H1 (cell line): Measurements from ENCODE around the gene ISG15. TPM values are rescaled to one million over a fixed set of nuclear protein-coding genes. Genes with fewer than 3 reads are reported as not detected.

Source experiments
- CTCF ChIA-PET: fragments of 300-600 bp; sonication (Branson Sonifier 250); formaldehyde crosslinking; loops from one replicate; lab custom pipeline; 2021; ENCODE audit not compliant: partially characterized antibody; lab: Charles Lee
- POLR2A ChIA-PET: fragments of 300-600 bp; sonication (Branson Sonifier 250); formaldehyde crosslinking; loops from one replicate; lab custom pipeline; 2021; ENCODE audit warnings: inconsistent platforms; ENCODE audit not compliant: partially characterized antibody; lab: Charles Lee
- DNase-seq, 2 experiments: peaks; one replicate each; pipeline versions ENCODE4 v3.0.0 to v3.0.0-alpha.2; 2010 to 2022; ENCODE audit warnings: low spot score in 2 of 2, low read depth in 1 of 2, mixed read lengths in 1 of 2
- FAIRE-seq: peaks from 2 replicates; lab custom pipeline; 2011; peaks lifted over from hg19 to GRCh38; lab: Jason Lieb, UNC
- H2AFZ ChIP-seq: 2 replicates; pipeline ENCODE4 v1.8.1; 2012; ENCODE audit warnings: low read length, inconsistent platforms
- H2AK5ac ChIP-seq: 2 replicates; pipeline ENCODE4 v1.6.1; 2013; ENCODE audit warnings: low read depth, low read length
- H2BK120ac ChIP-seq: replicated peaks from 2 replicates; pipeline ENCODE3; 2013; ENCODE audit warnings: low read depth, low read length, inconsistent platforms
- H2BK12ac ChIP-seq: 2 replicates; pipeline ENCODE4 v1.6.1; 2013; ENCODE audit warnings: low read depth, low read length
- H2BK15ac ChIP-seq: 2 replicates; pipeline ENCODE4 v1.6.1; 2013; ENCODE audit warnings: low read length
- H2BK20ac ChIP-seq: 2 replicates; pipeline ENCODE4 v1.6.1; 2013; ENCODE audit warnings: low read length
- H2BK5ac ChIP-seq: 2 replicates; pipeline ENCODE4 v1.6.1; 2013; ENCODE audit warnings: low read depth, low read length
- H3K14ac ChIP-seq: 2 replicates; pipeline ENCODE4 v1.6.1; 2013; ENCODE audit warnings: inconsistent platforms; ENCODE audit not compliant: insufficient read length
- H3K18ac ChIP-seq: 2 replicates; pipeline ENCODE4 v1.6.1; 2013; ENCODE audit warnings: low read length; ENCODE audit errors: extremely low read depth
- H3K23ac ChIP-seq: 2 replicates; pipeline ENCODE4 v1.6.1; 2013; ENCODE audit warnings: inconsistent platforms; ENCODE audit not compliant: insufficient read length
- H3K23me2 ChIP-seq: 2 replicates; pipeline ENCODE4 v1.6.1; 2013; ENCODE audit warnings: low read depth, low read length
- H3K27ac ChIP-seq: 2 replicates; pipeline ENCODE4 v1.6.1; 2011; ENCODE audit warnings: low read depth, low read length, inconsistent platforms
- H3K27me3 ChIP-seq, 4 experiments: replicated peaks in 1 of 4; 1 replicate in 1 of 4; 2 replicates in 3 of 4; pipeline versions ENCODE4 v1.6.1 to v1.8.1; 2011 to 2013; ENCODE audit warnings: low read length in 3 of 4, mild to moderate bottlenecking in 3 of 4, inconsistent platforms in 2 of 4, mixed read lengths in 2 of 4, moderate library complexity in 1 of 4; ENCODE audit not compliant: control insufficient read depth in 3 of 4, insufficient read depth in 3 of 4; ENCODE audit errors: extremely low read depth in 1 of 4
- H3K36me3 ChIP-seq, 4 experiments: 2 replicates each; pipeline versions ENCODE4 v1.6.1 to v1.8.1; 2011 to 2013; ENCODE audit warnings: mild to moderate bottlenecking in 4 of 4, low read length in 3 of 4, moderate library complexity in 2 of 4, control low read depth in 1 of 4, inconsistent platforms in 1 of 4; ENCODE audit not compliant: insufficient read depth in 4 of 4, control insufficient read depth in 2 of 4
- H3K4ac ChIP-seq: replicated peaks from 2 replicates; pipeline ENCODE3; 2013; ENCODE audit warnings: low read length, low read depth, mixed read lengths, inconsistent platforms; ENCODE audit not compliant: insufficient read length
- H3K4me1 ChIP-seq, 4 experiments: replicated peaks in 1 of 4; 1 replicate in 1 of 4; 2 replicates in 3 of 4; pipeline versions ENCODE4 v1.6.1 to v1.8.1; 2011 to 2013; ENCODE audit warnings: low read length in 3 of 4, inconsistent platforms in 2 of 4, mixed read lengths in 1 of 4; ENCODE audit not compliant: insufficient read depth in 4 of 4, control insufficient read depth in 3 of 4
- H3K4me2 ChIP-seq, 2 experiments: 2 replicates each; pipeline versions ENCODE4 v1.6.1 to v1.8.1; 2011 to 2013; ENCODE audit warnings: low read depth in 2 of 2, low read length in 2 of 2, control low read depth in 1 of 2, inconsistent platforms in 1 of 2, mild to moderate bottlenecking in 1 of 2; ENCODE audit not compliant: insufficient read depth in 1 of 2
- H3K4me3 ChIP-seq, 4 experiments: fragments of 200-600, 300-600 bp in 1 of 4; sonication (generic), shearing (Covaris generic), sonication (Bioruptor Twin) in 1 of 4; 2 replicates each; pipeline versions ENCODE4 v1.5.1 to v1.8.1; 2011 to 2016; ENCODE audit warnings: low read length in 4 of 4, low read depth in 3 of 4, control low read depth in 2 of 4, inconsistent platforms in 2 of 4, mild to moderate bottlenecking in 2 of 4, mixed read lengths in 1 of 4, moderate library complexity in 1 of 4; ENCODE audit not compliant: insufficient read depth in 2 of 4; ENCODE audit errors: extremely low read depth in 1 of 4
- H3K56ac ChIP-seq: replicated peaks from 2 replicates; pipeline ENCODE3; 2013; ENCODE audit warnings: low read depth, mild to moderate bottlenecking, mixed read lengths, low read length, inconsistent platforms; ENCODE audit not compliant: insufficient read length
- H3K79me1 ChIP-seq: 2 replicates; pipeline ENCODE4 v1.6.1; 2013; ENCODE audit warnings: low read depth, low read length, control low read depth
- H3K79me2 ChIP-seq, 2 experiments: 2 replicates each; pipeline versions ENCODE4 v1.6.1 to v1.8.1; 2012 to 2013; ENCODE audit warnings: low read length in 2 of 2, mild to moderate bottlenecking in 2 of 2, inconsistent platforms in 1 of 2; ENCODE audit not compliant: insufficient read depth in 2 of 2, control insufficient read depth in 1 of 2
- H3K9ac ChIP-seq, 4 experiments: replicated peaks in 1 of 4; 1 replicate in 1 of 4; 2 replicates in 3 of 4; pipeline versions ENCODE4 v1.6.1 to v1.8.1; 2011 to 2013; ENCODE audit warnings: low read depth in 3 of 4, low read length in 3 of 4, control low read depth in 2 of 4, mild to moderate bottlenecking in 2 of 4, moderate library complexity in 2 of 4, inconsistent platforms in 1 of 4; ENCODE audit errors: extremely low read depth in 1 of 4
- H3K9me3 ChIP-seq, 2 experiments: 2 replicates each; pipeline versions ENCODE4 v1.6.1 to v1.8.1; 2012 to 2013; ENCODE audit warnings: mild to moderate bottlenecking in 2 of 2, moderate library complexity in 2 of 2, control low read depth in 1 of 2, inconsistent platforms in 1 of 2, low read depth in 1 of 2, low read length in 1 of 2, mixed read lengths in 1 of 2; ENCODE audit not compliant: insufficient read depth in 2 of 2
- H4K20me1 ChIP-seq, 2 experiments: replicated peaks in 1 of 2; 2 replicates each; pipeline versions ENCODE3 to v1.8.1; 2011 to 2013; ENCODE audit warnings: inconsistent platforms in 2 of 2, low read length in 2 of 2, mild to moderate bottlenecking in 1 of 2; ENCODE audit not compliant: insufficient read depth in 2 of 2, control insufficient read depth in 1 of 2
- H4K5ac ChIP-seq: 2 replicates; pipeline ENCODE4 v1.6.1; 2013; ENCODE audit warnings: low read length, low read depth, mixed read lengths, inconsistent platforms; ENCODE audit not compliant: insufficient read length
- H4K8ac ChIP-seq: 2 replicates; pipeline ENCODE4 v1.8.0; 2013; ENCODE audit warnings: mild to moderate bottlenecking, moderate library complexity, low read length, inconsistent platforms; ENCODE audit not compliant: insufficient read depth; ENCODE audit errors: extremely low read depth
- H4K91ac ChIP-seq: replicated peaks from 2 replicates; pipeline ENCODE3; 2013; ENCODE audit warnings: low read length, mixed read lengths, inconsistent platforms; ENCODE audit not compliant: insufficient read length
- JUND ChIP-seq: IDR thresholded peaks from 2 replicates; pipeline ENCODE4 v1.6.1; 2011; ENCODE audit warnings: mild to moderate bottlenecking, improper control_type of control experiment, low read length
- TCF12 ChIP-seq: IDR thresholded peaks from 2 replicates; pipeline ENCODE4 v1.6.1; 2011; ENCODE audit warnings: low read depth, mild to moderate bottlenecking, low read length
- WGBS, 2 experiments: shearing (Covaris generic) in 1 of 2; methylation state at CpG; one replicate each; pipeline versions ENCODE4 v1.1.6 to v1.1.7; 2013 to 2015; ENCODE audit warnings: low lambda C conversion rate in 2 of 2, mixed read lengths in 2 of 2, inconsistent platforms in 1 of 2, low coverage in 1 of 2, missing lambda C conversion rate in 1 of 2; ENCODE audit not compliant: insufficient replicate concordance in 2 of 2, insufficient coverage in 1 of 2, insufficient read length in 1 of 2; ENCODE audit errors: extremely low coverage in 1 of 2, missing lambda C conversion rate in 1 of 2; 5-methylcytosine and 5-hydroxymethylcytosine counted together
- polyA plus RNA-seq, 7 experiments: library from polyadenylated mRNA; depleted of rRNA in 3 of 7; stranded (reverse) in 5 of 7; unstranded in 2 of 7; fragments of >200 nt in 5 of 7; fragments of 200-250 nt in 2 of 7; gene quantifications; 1 replicate in 5 of 7; 2 replicates in 1 of 7; 4 replicates in 1 of 7; pipeline versions ENCODE4 v1.2.1 to v1.2.3, GENCODE V29; 2011 to 2013; ENCODE audit warnings: missing spikeins in 2 of 7, mixed read lengths in 2 of 7
- total RNA-seq: library from RNA; stranded (reverse); fragmentation: NEBNext Ultra II Directional; extraction: Animal tissue kit (Norgen Biotek cat#: 25700); gene quantifications from 2 replicates; pipeline ENCODE4 v1.2.1, GENCODE V29; 2021
- TF ChIP-seq, protein P1 (sequence below), 3 experiments: IDR thresholded peaks; 1 replicate in 2 of 3; 2 replicates in 1 of 3; pipeline versions ENCODE4 v1.5.1 to v1.6.1; 2011; ENCODE audit warnings: low read length in 3 of 3, mild to moderate bottlenecking in 3 of 3, inconsistent platforms in 2 of 3, low read depth in 1 of 3, moderate library complexity in 1 of 3; ENCODE audit not compliant: insufficient read depth in 1 of 3; ENCODE audit errors: control extremely low read depth in 1 of 3

Gene ISG15
- total and polyA plus RNA-seq, 2 of the 8 experiments (the other 6 are each of a cell fraction or from before 2014, with no cell fraction given): 29.3 to 121 TPM

DNA sequence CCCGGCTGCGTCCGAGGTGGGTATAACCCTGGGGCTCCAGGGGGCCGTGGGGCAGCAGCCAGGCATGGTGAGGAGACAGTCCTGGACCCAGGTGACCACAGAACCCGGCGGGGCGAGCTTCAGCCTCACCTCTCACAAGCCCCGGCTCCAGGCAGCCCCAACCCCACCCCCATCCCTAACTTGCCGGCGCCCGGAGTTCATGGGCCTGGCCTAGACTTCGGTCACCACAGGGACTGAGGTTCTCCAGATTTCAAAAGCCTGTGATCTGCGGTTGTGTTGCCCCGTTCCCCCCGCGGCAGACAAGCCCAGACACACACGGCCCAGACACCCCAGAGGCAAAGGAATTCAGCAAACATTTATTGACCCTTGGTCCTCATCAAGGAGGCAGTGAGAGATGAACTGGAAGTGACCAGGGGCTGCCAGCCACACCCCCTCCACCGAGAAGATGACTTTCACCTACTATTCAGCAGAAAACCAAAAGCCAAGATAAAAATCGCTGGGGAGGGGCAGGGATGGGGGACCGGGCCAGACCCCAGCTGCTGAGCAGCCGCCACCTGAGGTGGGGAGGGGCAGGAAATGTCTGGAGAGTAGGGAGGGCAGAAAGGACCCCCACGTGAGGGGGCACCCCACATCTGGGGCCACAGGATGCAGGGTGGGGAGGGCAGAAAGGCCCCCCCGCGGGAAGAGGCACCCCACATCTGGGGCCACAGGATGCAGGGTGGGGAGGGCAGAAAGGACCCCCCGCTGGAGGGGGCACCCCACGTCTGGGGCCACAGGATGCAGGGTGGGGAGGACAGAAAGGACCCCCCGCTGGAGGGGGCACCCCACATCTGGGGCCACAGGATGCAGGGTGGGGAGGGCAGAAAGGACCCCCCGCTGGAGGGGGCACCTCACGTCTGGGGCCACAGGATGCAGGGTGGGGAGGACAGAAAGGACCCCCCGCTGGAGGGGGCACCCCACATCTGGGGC, 17.3 kb upstream of the ISG15 start:
- Histone ChIP-seq H3K23ac (no peak overlapping the region), H4K8ac (no peak overlapping the region; the same call in 1 of the 2 replicates), H3K18ac (no peak overlapping the region), H3K27ac (no peak overlapping the region), H3K23me2 (peaks cover 8% of the 10 kb centered on the region; the same call in 1 of the 2 replicates), H4K20me1 (peaks cover 0 to 6% of the 10 kb centered on the region in 2 experiments), H4K91ac (no peak overlapping the region), H2BK20ac (no peak overlapping the region), H3K56ac (no peak overlapping the region), H3K14ac (no peak overlapping the region), H3K4me3 (no peak overlapping the region), H4K5ac (no peak overlapping the region), H3K79me1 (no peaks in the 10 kb centered on the region), H2BK5ac (no peak overlapping the region), H2AK5ac (no peak overlapping the region), H3K4me1 (peaks cover 0 to 21% (median 10%) of the 10 kb centered on the region in 4 experiments; a peak in 5 of 7 replicates), H2AFZ (no peak overlapping the region), H3K27me3 (peaks cover 38 to 67% (median 59%) of the 10 kb centered on the region in 4 experiments), H2BK120ac (no peak overlapping the region), H3K4ac (no peak overlapping the region), H2BK15ac (no peak overlapping the region), H3K9ac (no peak overlapping the region), H3K9me3 (no peaks in the 10 kb centered on the region; a peak in 1 of 4 replicates), H2BK12ac (no peak overlapping the region), H3K79me2 (no peaks in the 10 kb centered on the region), H3K4me2 (no peak overlapping the region), H3K36me3 (peaks cover 0 to 18% (median 0%) of the 10 kb centered on the region in 4 experiments; a peak in 1 of 8 replicates)
- TF ChIP-seq JUND (no peak), TCF12 (no peak)
- TF ChIP-seq, protein P1, sequence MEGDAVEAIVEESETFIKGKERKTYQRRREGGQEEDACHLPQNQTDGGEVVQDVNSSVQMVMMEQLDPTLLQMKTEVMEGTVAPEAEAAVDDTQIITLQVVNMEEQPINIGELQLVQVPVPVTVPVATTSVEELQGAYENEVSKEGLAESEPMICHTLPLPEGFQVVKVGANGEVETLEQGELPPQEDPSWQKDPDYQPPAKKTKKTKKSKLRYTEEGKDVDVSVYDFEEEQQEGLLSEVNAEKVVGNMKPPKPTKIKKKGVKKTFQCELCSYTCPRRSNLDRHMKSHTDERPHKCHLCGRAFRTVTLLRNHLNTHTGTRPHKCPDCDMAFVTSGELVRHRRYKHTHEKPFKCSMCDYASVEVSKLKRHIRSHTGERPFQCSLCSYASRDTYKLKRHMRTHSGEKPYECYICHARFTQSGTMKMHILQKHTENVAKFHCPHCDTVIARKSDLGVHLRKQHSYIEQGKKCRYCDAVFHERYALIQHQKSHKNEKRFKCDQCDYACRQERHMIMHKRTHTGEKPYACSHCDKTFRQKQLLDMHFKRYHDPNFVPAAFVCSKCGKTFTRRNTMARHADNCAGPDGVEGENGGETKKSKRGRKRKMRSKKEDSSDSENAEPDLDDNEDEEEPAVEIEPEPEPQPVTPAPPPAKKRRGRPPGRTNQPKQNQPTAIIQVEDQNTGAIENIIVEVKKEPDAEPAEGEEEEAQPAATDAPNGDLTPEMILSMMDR (IDR thresholded peaks at IDR 0.05; ENCODE audit: control extremely low read depth in 1 of 3, insufficient read depth in 1 of 3, low read depth in 1 of 3, low read length in 3 of 3): no peak
- WGBS, 2 experiments: 76% methylated on average over 19 of the region's 30 CpGs; no CpG with 5 or more reads in 1 of the 2 experiments
- DNase-seq (no peak), FAIRE-seq (no peak)
- POLR2A ChIA-PET: interaction anchor here (1.2 to 2.6 kb wide), 4 partner anchors 14 to 56 kb away, joined by 3 to 20 read pairs (median 8); partner anchors contain the start of gene PERM1
- CTCF ChIA-PET: interaction anchor here (0.7 to 7.7 kb wide), 6 partner anchors 10 to 68 kb away, joined by 3 to 86 read pairs (median 10); partner anchors contain the start of gene PERM1
